Nephron (organoid): ENCODE data around the gene RPL13A.

Source experiments
- H3K27ac Mint-ChIP-seq, 3 experiments: 2 replicates each; pipeline ENCODE4 v1.8.0; 2020; ENCODE audit warnings: mixed read lengths in 3 of 3, mild to moderate bottlenecking in 2 of 3, moderate library complexity in 1 of 3
- H3K27me3 Mint-ChIP-seq: 2 replicates; pipeline ENCODE4 v1.8.0; 2021; ENCODE audit warnings: low read depth, mild to moderate bottlenecking, moderate library complexity, mixed read lengths
- H3K36me3 Mint-ChIP-seq: 2 replicates; pipeline ENCODE4 v1.8.0; 2020; ENCODE audit warnings: low read depth, mixed read lengths
- H3K4me1 Mint-ChIP-seq: 2 replicates; pipeline ENCODE4 v1.8.0; 2020; ENCODE audit warnings: mixed read lengths
- H3K4me3 Mint-ChIP-seq, 3 experiments: 2 replicates each; pipeline ENCODE4 v1.8.0; 2020; ENCODE audit warnings: mild to moderate bottlenecking in 3 of 3, mixed read lengths in 3 of 3, moderate library complexity in 2 of 3
- H3K9me3 Mint-ChIP-seq: 2 replicates; pipeline ENCODE4 v1.8.0; 2020; ENCODE audit warnings: mixed read lengths
- TF ChIP-seq, protein P1 (sequence below), 3 experiments: fragments of 200-600 bp; sonication (generic); IDR thresholded peaks; one replicate each; pipeline ENCODE4 v1.5.0; 2021; ENCODE audit warnings: antibody characterized with exemption in 3 of 3; ENCODE audit not compliant: unreplicated experiment in 3 of 3

RPL13A gene

GRCh38 chr19:49486232-49486631, 1.2 kb upstream of the RPL13A start:
- Mint-ChIP-seq H3K9me3 (no peaks in the 10 kb centered on the region), H3K27me3 (no peaks in the 10 kb centered on the region), H3K4me3 (peak overlapping the region in 2 of 3 experiments; percentile 41 to 56), H3K4me1 (peaks cover 20% of the 10 kb centered on the region), H3K27ac (peak overlapping the region; percentile 51 to 78 (median 56)), H3K36me3 (peaks cover 31% of the 10 kb centered on the region)
- TF ChIP-seq, protein P1, sequence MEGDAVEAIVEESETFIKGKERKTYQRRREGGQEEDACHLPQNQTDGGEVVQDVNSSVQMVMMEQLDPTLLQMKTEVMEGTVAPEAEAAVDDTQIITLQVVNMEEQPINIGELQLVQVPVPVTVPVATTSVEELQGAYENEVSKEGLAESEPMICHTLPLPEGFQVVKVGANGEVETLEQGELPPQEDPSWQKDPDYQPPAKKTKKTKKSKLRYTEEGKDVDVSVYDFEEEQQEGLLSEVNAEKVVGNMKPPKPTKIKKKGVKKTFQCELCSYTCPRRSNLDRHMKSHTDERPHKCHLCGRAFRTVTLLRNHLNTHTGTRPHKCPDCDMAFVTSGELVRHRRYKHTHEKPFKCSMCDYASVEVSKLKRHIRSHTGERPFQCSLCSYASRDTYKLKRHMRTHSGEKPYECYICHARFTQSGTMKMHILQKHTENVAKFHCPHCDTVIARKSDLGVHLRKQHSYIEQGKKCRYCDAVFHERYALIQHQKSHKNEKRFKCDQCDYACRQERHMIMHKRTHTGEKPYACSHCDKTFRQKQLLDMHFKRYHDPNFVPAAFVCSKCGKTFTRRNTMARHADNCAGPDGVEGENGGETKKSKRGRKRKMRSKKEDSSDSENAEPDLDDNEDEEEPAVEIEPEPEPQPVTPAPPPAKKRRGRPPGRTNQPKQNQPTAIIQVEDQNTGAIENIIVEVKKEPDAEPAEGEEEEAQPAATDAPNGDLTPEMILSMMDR (IDR thresholded peaks at IDR 0.05; ENCODE audit: unreplicated experiment in 3 of 3) = no peak

DNA sequence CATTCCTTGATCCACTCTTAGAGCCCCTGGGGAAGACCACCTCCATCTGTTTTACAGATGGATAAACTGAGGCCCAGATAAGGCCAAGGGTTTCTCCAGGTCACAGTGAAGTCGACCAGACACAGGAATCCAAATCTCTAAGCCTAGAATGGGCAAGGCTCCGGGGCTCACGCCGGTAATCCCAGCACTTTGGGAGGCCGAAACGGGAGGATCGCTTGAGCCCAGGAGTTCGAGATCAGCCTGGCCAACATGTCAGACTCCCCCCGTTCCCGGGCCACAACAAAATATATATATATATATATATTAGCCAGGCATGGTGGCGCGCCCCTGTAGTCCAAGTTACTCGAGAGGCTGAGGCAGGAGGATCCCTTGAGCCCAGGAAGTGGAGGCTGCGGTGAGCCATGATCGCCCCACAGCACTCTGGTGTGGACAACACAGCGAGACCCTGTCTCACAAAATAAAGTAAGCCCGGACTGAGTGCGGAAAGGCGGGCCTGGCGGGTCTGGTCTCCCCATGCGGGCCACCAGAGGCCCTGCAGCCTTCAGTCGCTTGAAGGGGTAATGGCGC, 615 bp upstream of the RPL13A start:
- peaks cover 35% of the 10 kb centered on the region for H3K36me3 Mint-ChIP-seq
- peak overlapping the region; percentile 97 to 99 (median 99) for H3K4me3 Mint-ChIP-seq
- H3K27me3 Mint-ChIP-seq = no peaks in the 10 kb centered on the region
- H3K9me3 Mint-ChIP-seq = no peaks in the 10 kb centered on the region
- TF ChIP-seq, protein P1 (IDR thresholded peaks at IDR 0.05; ENCODE audit: unreplicated experiment in 3 of 3) = peak in 1 of 3 experiments; percentile 17
- peak overlapping the region; percentile 86 to 95 (median 90) for H3K27ac Mint-ChIP-seq
- H3K4me1 Mint-ChIP-seq = peaks cover 20% of the 10 kb centered on the region

DNA sequence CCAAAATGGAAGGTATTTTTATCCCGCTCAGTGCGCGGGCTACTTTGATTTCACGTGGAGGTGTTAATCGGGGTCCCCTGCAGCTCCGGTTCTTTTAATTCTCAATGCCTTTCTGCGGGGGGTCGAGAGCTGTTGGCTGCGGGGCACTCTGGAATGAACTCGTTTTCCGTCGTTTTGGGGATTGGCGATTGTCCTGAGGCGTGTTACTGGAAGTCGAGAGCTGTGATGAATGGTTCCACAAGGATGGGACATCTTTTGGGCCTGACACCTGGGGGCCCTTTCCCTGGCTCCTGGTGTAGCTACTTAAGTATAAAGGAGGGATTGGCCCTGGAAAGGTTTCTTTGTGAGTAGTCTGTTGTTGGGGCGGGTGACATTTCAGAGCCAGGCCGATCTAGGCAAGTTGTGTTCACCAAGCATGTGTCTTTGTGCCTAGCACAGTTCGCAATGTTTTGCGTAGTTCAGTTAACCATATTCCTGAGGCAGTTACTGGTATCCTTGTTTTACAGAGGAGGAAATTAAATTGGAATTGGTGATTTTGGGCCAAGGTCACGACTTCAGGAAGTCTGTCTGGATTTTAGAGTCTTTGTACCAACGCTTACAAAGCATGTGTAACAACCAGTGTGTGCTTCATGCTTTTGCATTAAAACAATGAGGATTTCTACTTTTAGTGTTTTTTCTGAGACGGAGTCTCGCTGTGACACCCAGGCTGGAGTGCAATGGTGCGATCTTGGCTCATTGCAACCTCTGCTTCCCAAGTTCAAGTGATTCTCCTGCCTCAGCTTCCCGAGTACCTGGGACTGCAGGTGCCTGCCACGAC, 846 bp downstream of the RPL13A start:
- H3K27ac Mint-ChIP-seq = peak overlapping the region; percentile 86 to 95 (median 90)
- H3K27me3 Mint-ChIP-seq = no peaks in the 10 kb centered on the region
- peaks cover 20% of the 10 kb centered on the region for H3K4me1 Mint-ChIP-seq
- TF ChIP-seq, protein P1 (IDR thresholded peaks at IDR 0.05; ENCODE audit: unreplicated experiment in 3 of 3) = no peak
- H3K4me3 Mint-ChIP-seq = peak overlapping the region; percentile 97 to 99 (median 99)
- H3K9me3 Mint-ChIP-seq = no peaks in the 10 kb centered on the region
- H3K36me3 Mint-ChIP-seq = peaks cover 50% of the 10 kb centered on the region

GRCh38 chr19:49488863-49489537, 1.6 kb downstream of the RPL13A start:
- TF ChIP-seq, protein P1 (IDR thresholded peaks at IDR 0.05; ENCODE audit: unreplicated experiment in 3 of 3) = no peak
- peak overlapping the region; percentile 86 to 95 (median 90) for H3K27ac Mint-ChIP-seq

DNA sequence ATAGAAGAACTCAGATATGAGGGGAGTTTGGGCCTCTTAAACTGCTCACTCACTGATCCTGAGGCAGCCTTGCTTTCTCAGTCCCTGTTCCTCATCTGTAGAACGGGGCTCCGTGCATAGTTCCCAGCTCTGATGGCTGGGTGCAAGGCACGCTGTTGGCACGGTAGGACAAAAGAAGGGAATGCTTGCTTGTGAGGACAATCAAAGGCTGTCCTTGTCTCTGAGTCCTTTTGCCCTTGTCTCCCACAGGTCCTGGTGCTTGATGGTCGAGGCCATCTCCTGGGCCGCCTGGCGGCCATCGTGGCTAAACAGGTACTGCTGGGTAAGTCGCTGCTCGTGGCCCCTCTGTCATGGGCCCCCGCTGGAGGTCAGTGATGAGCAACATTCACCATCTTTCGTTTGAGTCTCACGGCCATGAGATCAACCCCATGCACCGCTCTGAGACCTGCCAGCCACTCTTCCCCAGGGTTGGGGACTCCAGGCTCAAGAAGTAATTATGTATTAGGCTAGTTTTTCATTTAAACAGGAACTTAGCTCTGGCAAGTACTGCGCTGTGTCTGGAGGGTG, 2.3 kb downstream of the RPL13A start:
- TF ChIP-seq, protein P1 (IDR thresholded peaks at IDR 0.05; ENCODE audit: unreplicated experiment in 3 of 3) = no peak
- no peaks in the 10 kb centered on the region for H3K27me3 Mint-ChIP-seq
- no peaks in the 10 kb centered on the region for H3K9me3 Mint-ChIP-seq
- peaks cover 20% of the 10 kb centered on the region for H3K4me1 Mint-ChIP-seq
- H3K4me3 Mint-ChIP-seq = peak overlapping the region; percentile 97 to 99 (median 99)
- H3K27ac Mint-ChIP-seq = peak overlapping the region; percentile 56 to 90 (median 86)
- peaks cover 50% of the 10 kb centered on the region for H3K36me3 Mint-ChIP-seq

More at GRCh38 chr19:49488863-49489537, 1.6 kb downstream of the RPL13A start:
- Mint-ChIP-seq H3K4me1 (peaks cover 20% of the 10 kb centered on the region), H3K27me3 (no peaks in the 10 kb centered on the region), H3K36me3 (peaks cover 50% of the 10 kb centered on the region), H3K4me3 (peak overlapping the region; percentile 97 to 99 (median 99)), H3K9me3 (no peaks in the 10 kb centered on the region)
